BLaER1 (cell line): ENCODE measurements around the gene ATP6V0C.
"Not testable (repeated sequence)": the region's sequence is repeated elsewhere in the genome, so short reads cannot be mapped to it uniquely, and the experiment has no call there.

Experiments
- H3K27ac ChIP-seq: shearing (Covaris generic); formaldehyde crosslinking; 2 replicates; pipeline ENCODE4 v1.8.1; 2022
- H3K27me3 ChIP-seq: shearing (Covaris generic); formaldehyde crosslinking; 2 replicates; pipeline ENCODE4 v1.8.1; 2022
- H3K36me3 ChIP-seq: shearing (Covaris generic); formaldehyde crosslinking; 2 replicates; pipeline ENCODE4 v1.8.1; 2022
- H3K4me1 ChIP-seq: shearing (Covaris generic); formaldehyde crosslinking; 2 replicates; pipeline ENCODE4 v1.8.1; 2022
- H3K4me2 ChIP-seq: shearing (Covaris generic); formaldehyde crosslinking; 2 replicates; pipeline ENCODE4 v1.8.1; 2022
- H3K4me3 ChIP-seq: shearing (Covaris generic); formaldehyde crosslinking; 2 replicates; pipeline ENCODE4 v1.8.1; 2022
- H3K9ac ChIP-seq: shearing (Covaris generic); formaldehyde crosslinking; 2 replicates; pipeline ENCODE4 v1.8.1; 2022
- H3K9me3 ChIP-seq: shearing (Covaris generic); formaldehyde crosslinking; 2 replicates; pipeline ENCODE4 v1.8.1; 2022
- H4K20me1 ChIP-seq: shearing (Covaris generic); formaldehyde crosslinking; 2 replicates; pipeline ENCODE4 v1.8.1; 2022
- Cebpa-rat ChIP-seq: shearing (Covaris generic); IDR thresholded peaks from 2 replicates; pipeline ENCODE4 v1.8.1; 2022

Gene ATP6V0C

DNA sequence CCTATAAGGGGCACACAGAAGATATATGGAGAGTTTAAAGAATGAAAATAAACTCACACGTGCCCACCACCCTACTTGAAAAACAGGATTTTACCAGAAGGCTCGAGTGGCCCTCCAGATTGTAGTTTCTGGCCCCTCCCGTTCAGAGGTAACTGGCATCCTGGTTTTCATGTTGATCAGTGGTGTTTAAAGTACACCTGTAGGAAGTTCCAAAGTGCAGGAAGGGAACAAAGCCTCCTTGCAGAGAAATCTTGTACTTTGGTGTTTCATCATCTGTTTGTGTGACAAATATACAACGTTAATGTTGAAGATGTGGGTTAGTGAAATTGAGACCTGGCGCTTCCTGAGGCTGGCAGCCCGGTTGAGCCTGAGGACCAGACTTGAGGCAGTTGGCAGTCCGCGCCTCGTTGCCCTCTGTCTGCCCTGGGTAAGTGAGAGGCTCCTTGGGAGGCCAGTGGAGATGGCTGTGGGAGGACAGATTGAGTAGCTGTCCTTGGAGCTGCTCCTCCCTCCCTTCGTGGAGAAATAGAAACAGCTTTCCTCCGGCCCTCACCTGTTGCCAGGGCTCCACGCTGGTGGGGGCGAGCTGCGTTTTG, 36.6 kb downstream of the ATP6V0C start:
- H3K4me3 ChIP-seq, H3K9ac ChIP-seq, H3K9me3 ChIP-seq, H3K27me3 ChIP-seq, H3K4me2 ChIP-seq, H3K27ac ChIP-seq, H3K36me3 ChIP-seq: not testable (repeated sequence)
- Histone ChIP-seq H4K20me1 (peaks cover 20% of the 10 kb centered on the region), H3K4me1 (peaks cover 13% of the 10 kb centered on the region; the same call in 1 of the 2 replicates)

DNA sequence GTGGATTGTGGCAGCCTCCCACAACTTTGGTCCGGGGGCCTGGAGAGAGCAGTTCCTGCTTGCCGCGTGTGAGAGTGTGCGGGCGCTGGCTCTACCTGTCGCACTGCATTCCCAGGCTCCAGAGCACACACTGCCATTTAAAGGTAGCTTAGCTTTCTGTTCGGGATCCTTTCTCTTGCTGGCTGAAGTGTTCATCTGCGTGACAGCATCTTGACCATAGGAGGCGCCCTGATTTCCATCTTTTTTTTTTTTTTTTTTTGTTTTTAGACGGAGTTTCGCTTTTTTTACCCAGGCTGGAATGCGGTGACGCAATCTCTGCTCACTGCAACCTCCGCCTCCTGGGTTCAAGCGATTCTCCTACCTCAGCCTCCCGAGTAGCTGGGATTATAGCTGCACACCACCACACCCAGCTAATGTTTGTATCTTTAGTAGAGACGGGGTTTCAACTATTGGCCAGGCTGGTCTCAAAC, 37.7 kb downstream of the ATP6V0C start:
- not testable (repeated sequence) for H3K4me3 ChIP-seq, H3K4me2 ChIP-seq, H3K36me3 ChIP-seq, H3K27me3 ChIP-seq, H3K4me1 ChIP-seq, H3K27ac ChIP-seq, H3K9me3 ChIP-seq, H4K20me1 ChIP-seq, H3K9ac ChIP-seq
- 0 out of 2 replicates have a peak, but pooled peaks have one; percentile 22 for TF ChIP-seq Cebpa-rat

DNA sequence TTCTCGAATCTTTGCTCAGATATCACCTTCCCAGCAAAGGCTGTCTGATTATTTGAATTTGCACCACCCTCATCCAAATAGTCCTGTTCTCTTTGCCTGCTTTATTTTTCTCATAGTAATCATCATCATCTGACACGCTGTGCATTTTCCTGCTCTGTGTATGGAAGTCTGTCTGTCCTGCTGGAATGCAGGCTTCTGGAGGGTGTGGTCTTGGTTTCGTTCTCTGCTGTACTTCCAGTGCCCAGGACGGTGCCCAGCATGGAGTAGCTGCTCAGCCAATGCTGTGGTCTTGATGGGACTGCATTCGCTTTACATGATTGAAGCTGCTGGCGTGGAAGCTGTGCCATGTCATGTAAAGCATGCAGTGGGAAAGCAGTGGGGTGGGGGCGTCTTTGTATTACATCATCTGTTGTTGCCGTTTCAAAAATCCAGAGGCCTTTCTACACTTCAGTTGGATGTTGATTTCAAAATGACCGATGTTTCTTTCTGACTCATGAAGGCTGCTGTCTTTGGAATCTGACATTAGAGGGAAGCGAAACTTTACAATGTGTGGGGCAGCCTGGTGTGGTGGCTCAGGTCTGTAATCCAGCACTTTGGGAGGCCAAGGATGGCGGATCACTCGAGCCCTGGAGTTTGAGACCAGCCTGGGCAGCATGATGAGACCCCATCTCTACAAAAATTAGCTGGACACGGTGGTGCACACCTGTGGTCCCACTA, 41.1 kb downstream of the ATP6V0C start:
- H3K9me3 ChIP-seq, H3K36me3 ChIP-seq, H3K27me3 ChIP-seq, H3K4me1 ChIP-seq, H3K4me2 ChIP-seq, H4K20me1 ChIP-seq, H3K9ac ChIP-seq, H3K27ac ChIP-seq, H3K4me3 ChIP-seq: not testable (repeated sequence)

DNA sequence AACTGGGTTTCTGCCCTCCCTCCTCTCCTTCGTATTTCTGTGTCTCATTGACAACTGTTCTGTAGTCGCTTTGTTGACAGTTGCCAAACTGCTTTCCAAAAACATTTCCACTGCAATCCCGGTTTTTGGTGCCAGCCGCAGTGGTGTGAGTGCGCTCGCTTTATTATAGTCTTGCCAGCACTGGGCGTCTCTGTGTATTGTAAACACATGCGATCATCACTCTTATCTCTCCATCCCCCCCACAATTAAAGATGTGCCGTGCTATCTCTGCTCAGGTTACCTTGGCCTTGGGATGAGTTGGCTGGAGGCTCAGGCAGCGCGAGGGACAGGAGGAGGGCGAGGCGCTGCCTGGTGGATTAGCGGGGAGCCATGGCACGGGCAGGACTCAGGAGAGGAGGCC, 43.4 kb downstream of the ATP6V0C start:
- H3K36me3 ChIP-seq, H3K9ac ChIP-seq, H3K4me2 ChIP-seq: not testable (repeated sequence)

DNA sequence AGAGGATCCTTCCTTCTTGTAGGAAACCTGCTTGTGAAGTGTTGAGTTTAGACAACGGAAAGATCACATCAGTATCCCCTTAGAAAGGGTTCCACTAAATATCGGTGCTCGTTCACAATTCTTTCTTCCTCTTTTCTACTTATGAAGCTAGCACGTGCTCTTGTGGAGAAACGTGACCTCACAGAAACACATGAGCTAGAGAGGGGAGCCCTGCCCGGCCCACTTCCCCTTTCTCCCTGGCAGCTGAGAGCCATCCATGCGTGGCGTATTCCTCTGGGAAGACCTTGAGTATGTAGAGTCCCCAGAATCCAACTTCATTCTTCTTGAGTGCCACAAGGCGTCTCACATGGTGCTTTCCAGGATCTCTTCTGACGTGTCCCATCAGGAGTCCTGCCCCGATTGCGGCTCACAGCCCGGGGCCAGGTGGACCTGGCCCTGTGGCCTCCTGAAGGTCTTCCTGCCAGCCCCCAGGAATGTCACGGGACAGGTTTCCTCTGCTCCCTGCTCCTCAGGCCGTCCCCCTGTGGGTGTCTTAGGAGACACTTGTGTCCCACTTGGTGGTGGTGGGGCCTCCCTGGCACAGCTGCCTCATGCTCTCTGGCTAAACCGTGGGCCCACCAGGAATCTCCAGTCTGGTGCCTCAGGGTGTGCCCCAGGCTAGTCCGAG, 46.5 kb downstream of the ATP6V0C start:
- H3K4me1 ChIP-seq, H3K4me3 ChIP-seq, H3K9ac ChIP-seq, H4K20me1 ChIP-seq, H3K27ac ChIP-seq, H3K36me3 ChIP-seq, H3K27me3 ChIP-seq, H3K9me3 ChIP-seq: not testable (repeated sequence)
- H3K4me2 ChIP-seq = 0 out of 2 replicates have a peak overlapping the region, but pooled peaks have one; percentile 30

More for the DNA sequence above, 43.4 kb downstream of the ATP6V0C start:
- H3K27ac ChIP-seq, H3K27me3 ChIP-seq, H3K9me3 ChIP-seq, H3K4me1 ChIP-seq, H3K4me3 ChIP-seq, H4K20me1 ChIP-seq: not testable (repeated sequence)

DNA sequence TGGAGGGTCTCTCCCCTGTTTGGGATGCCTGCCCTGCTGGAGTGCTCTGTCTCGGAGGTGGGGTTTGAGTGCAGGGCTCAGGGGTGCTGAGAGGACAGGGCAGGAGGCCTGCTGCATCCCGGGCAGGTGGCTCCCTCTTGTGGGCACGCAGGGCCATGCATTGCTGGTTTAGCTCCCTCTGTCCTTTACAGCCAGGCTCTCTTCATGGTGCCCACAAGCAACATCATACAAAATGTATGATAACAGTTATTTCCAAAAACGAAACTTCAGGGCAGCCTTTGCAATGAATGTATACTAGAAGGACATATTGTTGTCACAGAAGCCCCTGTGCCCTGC, 47.0 kb downstream of the ATP6V0C start:
- H3K9ac ChIP-seq, H3K4me3 ChIP-seq, H3K4me1 ChIP-seq, H3K4me2 ChIP-seq, H4K20me1 ChIP-seq, H3K9me3 ChIP-seq, H3K27ac ChIP-seq, H3K36me3 ChIP-seq, H3K27me3 ChIP-seq: not testable (repeated sequence)

DNA sequence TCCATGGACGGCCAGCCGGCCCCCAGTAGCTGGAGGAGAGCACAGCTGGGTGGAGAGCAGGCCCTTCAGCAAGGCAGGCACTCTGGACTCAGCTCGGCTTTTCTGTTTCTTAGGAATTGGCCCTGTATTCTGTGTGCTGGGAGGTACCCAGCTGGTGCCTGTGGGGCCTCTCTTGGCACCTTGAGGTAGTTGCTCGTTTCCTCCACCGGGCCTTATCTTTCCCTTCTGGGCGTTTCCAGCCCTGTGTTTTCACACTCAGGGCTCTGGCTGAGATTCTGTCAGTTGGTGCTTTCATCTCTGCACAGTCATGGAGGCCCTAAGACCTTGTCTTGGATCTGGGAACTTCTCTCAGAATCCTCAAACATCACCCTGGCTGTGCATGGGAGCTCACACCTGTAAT, 53.8 kb downstream of the ATP6V0C start:
- H3K36me3 ChIP-seq, H3K4me1 ChIP-seq: not testable (repeated sequence)

DNA sequence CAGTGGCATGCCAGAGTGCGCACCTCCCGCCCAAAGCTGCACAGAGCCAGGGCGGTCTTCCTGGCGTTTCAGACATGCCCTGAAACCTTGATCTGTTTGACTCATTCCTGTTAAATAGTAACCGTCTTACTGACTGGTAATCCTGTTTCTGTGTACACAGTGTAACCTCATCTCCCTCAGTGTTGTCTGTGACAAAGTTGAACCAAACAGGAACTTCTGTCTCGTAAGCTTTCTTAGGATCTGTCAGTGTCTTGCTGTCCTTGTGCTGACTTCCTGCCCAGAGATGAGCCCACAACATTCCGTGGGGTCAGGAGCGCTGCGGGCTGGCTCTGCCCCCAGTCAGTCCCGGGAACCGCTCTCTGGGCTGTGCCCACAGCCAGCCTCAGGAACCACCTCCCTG, 54.8 kb downstream of the ATP6V0C start:
- not testable (repeated sequence) for H3K9ac ChIP-seq, H3K9me3 ChIP-seq, H4K20me1 ChIP-seq, H3K27me3 ChIP-seq, H3K4me3 ChIP-seq, H3K4me1 ChIP-seq, H3K27ac ChIP-seq, H3K36me3 ChIP-seq, H3K4me2 ChIP-seq

More for the DNA sequence above, 53.8 kb downstream of the ATP6V0C start:
- H3K9ac ChIP-seq, H3K27ac ChIP-seq, H3K9me3 ChIP-seq, H3K27me3 ChIP-seq, H4K20me1 ChIP-seq, H3K4me3 ChIP-seq, H3K4me2 ChIP-seq: not testable (repeated sequence)
